Measurements from ENCODE around the gene GIGYF2.

DNA sequence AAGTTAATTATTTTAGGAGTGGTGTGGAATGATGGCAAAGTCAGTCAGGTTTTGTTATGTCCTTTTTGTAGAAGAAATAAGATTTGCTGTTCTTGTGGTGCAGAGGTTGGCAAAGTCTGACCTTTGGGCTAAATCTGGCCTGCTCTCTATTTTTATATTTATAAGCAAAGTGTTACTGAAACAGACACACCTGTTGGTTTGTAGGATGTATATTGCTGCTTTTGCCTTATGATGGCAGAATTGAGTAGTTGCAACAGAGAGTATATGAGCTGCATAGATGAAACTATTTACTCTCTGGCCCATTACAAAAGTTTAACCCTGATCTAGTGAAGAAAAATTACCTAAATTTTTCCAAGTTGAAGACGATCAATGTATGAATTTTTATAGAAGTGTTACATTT, 113.3 kb downstream of the GIGYF2 start:
- TF ChIP-seq, protein P1, sequence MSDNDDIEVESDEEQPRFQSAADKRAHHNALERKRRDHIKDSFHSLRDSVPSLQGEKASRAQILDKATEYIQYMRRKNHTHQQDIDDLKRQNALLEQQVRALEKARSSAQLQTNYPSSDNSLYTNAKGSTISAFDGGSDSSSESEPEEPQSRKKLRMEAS (IDR thresholded peaks at IDR 0.05; ENCODE audit: low read depth, low read length), result no peak
- TF ChIP-seq, protein P2, sequence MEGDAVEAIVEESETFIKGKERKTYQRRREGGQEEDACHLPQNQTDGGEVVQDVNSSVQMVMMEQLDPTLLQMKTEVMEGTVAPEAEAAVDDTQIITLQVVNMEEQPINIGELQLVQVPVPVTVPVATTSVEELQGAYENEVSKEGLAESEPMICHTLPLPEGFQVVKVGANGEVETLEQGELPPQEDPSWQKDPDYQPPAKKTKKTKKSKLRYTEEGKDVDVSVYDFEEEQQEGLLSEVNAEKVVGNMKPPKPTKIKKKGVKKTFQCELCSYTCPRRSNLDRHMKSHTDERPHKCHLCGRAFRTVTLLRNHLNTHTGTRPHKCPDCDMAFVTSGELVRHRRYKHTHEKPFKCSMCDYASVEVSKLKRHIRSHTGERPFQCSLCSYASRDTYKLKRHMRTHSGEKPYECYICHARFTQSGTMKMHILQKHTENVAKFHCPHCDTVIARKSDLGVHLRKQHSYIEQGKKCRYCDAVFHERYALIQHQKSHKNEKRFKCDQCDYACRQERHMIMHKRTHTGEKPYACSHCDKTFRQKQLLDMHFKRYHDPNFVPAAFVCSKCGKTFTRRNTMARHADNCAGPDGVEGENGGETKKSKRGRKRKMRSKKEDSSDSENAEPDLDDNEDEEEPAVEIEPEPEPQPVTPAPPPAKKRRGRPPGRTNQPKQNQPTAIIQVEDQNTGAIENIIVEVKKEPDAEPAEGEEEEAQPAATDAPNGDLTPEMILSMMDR (IDR thresholded peaks at IDR 0.05; ENCODE audit: low read depth, low read length), result no peak

All from NB4 (cell line).